Thyroid gland (tissue), 4 donors: ENCODE results near the gene NEDD9. TPM values are rescaled to one million over a fixed set of nuclear protein-coding genes. Genes with fewer than 3 reads are reported as not detected.

Source experiments
- DNase-seq, 2 donors: peaks; one replicate each; pipeline ENCODE4 v3.0.0-alpha.2; 2019
- H3K27ac ChIP-seq, 3 donors: fragments of 200-600 bp; sonication (generic); 1 replicate in 2 of 3; 2 replicates in 1 of 3; pipeline ENCODE4 v1.5.1; 2016 to 2019; ENCODE audit warnings: mild to moderate bottlenecking in 1 of 3, moderate library complexity in 1 of 3
- H3K27me3 ChIP-seq: fragments of 200-600 bp; sonication (generic); one replicate; pipeline ENCODE4 v1.5.1; 2019
- H3K36me3 ChIP-seq, 2 donors: fragments of 200-600 bp; sonication (generic); one replicate each; pipeline ENCODE4 v1.5.1; 2016 to 2019
- H3K4me1 ChIP-seq, 2 donors: fragments of 200-600 bp; sonication (generic); one replicate each; pipeline ENCODE4 v1.5.1; 2017 to 2019
- H3K4me3 ChIP-seq, 3 donors: fragments of 200-600 bp; sonication (generic); replicated peaks in 1 of 3; 1 replicate in 2 of 3; 2 replicates in 1 of 3; pipeline ENCODE4 v1.5.1; 2016; ENCODE audit warnings: mild to moderate bottlenecking in 1 of 3
- H3K9me3 ChIP-seq: fragments of 200-600 bp; sonication (generic); one replicate; pipeline ENCODE4 v1.5.1; 2017
- CTCF ChIP-seq, 6 experiments: fragments of 200-600 bp in 3 of 6; fragments of 450-650 bp in 3 of 6; sonication (generic) in 3 of 6; IDR thresholded peaks; one replicate each; pipeline ENCODE4 v1.5.1; 2016 to 2019; ENCODE audit warnings: antibody characterized with exemption in 6 of 6, mild to moderate bottlenecking in 2 of 6, inconsistent platforms in 1 of 6, moderate library complexity in 1 of 6
- POLR2A ChIP-seq, 2 donors: fragments of 450-650 bp; IDR thresholded peaks; one replicate each; pipeline ENCODE4 v1.6.1; 2017; ENCODE audit warnings: antibody characterized with exemption in 2 of 2, mild to moderate bottlenecking in 2 of 2, moderate library complexity in 1 of 2
- WGBS, 2 donors: methylation state at CpG; one replicate each; pipeline ENCODE4 v1.1.5; 2017; 5-methylcytosine and 5-hydroxymethylcytosine counted together
- intact Hi-C: fragments of 100-400 bp; cut with DNase I; formaldehyde crosslinking; loops from one replicate; pipeline ENCODE4 v1.15.1; 2023
- total RNA-seq, 4 donors: library from RNA; depleted of rRNA; stranded (reverse); fragments of >200 nt; gene quantifications; one replicate each; pipeline ENCODE4 v1.2.3, GENCODE V29; 2016

Gene NEDD9
- total RNA-seq, 4 donors from 2014 or later = 42.1 to 78.3 (median 61.7) TPM

DNA sequence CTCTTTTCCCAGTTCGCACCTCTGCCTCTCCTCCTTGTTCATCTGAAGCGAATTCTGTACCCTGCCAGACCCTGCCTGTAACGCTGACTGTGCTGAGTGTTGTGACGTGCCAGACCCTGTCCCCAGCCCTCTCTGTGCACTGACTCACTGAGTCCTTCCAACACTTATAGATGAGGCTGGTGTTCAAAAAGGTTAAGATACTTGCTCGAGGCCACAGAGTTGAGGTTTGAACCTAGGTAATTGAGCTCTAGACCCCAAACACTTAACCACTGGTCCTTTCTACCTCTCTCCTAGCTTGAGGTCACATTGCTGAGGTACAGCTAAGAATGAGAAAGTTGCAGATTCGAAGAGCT lies 45.7 kb upstream of the NEDD9 start:
- 92 to 93% methylated on average over 6 of the region's 6 CpGs for WGBS, 2 donors
- no peak for DNase-seq
- Histone ChIP-seq H3K27me3 (no peaks in the 10 kb centered on the region), H3K36me3 (no peaks in the 10 kb centered on the region), H3K27ac (peak overlapping the region in 2 of 3 donors; percentile 29 to 41), H3K4me1 (peaks cover 12 to 32% of the 10 kb centered on the region in 2 donors), H3K9me3 (no peaks in the 10 kb centered on the region), H3K4me3 (no peak overlapping the region)
- intact Hi-C loops = no loop called here
- no peak for TF ChIP-seq CTCF (IDR thresholded peaks at IDR 0.05)

DNA sequence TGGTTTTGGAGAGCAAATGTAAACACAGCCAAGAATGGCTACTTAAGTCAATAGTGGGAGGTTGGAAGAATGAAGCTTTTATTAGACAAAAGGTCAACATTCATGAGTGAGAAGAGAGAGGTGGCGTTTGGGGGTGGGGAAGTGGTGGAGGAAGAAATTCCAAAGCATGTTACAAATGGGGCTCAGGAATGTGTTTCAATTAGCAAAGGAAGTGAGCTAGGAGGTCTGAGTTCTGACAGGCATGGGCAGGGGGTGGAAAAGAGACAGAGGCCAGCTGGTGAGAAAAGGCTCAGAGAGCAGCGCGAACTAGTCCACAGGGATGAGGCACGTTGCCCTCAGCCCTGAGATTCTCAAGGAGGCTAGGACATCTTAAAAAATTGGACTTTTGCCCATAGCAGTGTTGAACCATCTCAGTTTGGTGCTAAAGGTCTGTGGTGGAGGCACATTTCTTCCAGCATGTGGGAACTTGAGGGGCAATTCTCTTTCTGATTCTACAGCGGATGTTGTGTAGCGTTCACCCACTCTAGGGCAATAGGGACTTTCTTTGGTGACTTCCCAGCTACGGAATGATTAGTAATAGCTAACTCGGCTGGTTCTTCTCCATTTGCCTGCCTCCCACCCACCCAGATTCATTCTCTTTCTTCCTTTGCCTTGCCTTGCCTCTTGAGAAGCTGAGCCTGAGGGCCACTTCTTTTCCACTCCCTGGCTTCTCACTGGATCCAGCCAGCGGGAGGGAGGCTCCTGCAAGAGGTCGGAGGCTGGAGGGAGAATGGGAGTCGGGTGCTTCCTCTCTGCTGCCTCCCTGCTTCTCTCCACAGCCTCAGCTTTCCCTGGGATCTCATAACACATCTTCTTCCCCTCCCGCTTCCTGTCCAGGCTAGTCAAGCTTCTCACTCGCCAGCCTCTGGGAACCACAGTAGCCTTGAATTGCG lies 45.1 kb upstream of the NEDD9 start:
- no peak for TF ChIP-seq CTCF (IDR thresholded peaks at IDR 0.05)
- TF ChIP-seq POLR2A (IDR thresholded peaks at IDR 0.05) = no peak
- intact Hi-C loops = no loop called here
- H3K36me3 ChIP-seq = no peaks in the 10 kb centered on the region
- no peaks in the 10 kb centered on the region for H3K27me3 ChIP-seq
- no peaks in the 10 kb centered on the region for H3K9me3 ChIP-seq
- WGBS, 2 donors = 73 to 76% methylated on average over 14 of the region's 14 CpGs
- H3K4me3 ChIP-seq = no peak overlapping the region
- peak; percentile 25 to 32 for DNase-seq
- H3K27ac ChIP-seq = peak overlapping the region in 2 of 3 donors; percentile 29 to 41
- H3K4me1 ChIP-seq = peaks cover 12 to 30% of the 10 kb centered on the region in 2 donors

DNA sequence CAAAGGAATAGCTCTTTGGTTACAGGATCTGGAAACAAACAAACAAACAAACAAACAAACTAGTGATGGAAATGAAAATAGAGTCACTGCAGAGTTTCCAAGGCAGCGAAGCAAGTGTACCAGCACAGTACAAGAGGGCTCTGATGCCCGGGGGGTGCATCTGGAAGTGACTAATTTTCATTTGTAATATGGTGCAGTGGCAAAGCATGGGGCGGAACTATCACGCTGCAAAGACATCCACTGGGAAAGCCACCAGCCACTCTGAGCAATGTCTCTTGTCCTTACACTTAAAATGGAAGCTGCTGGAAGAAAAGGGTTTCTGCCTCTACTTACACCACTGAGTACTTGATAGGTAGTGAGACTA lies 44.4 kb upstream of the NEDD9 start:
- 90 to 93% methylated on average over 4 of the region's 4 CpGs for WGBS, 2 donors
- TF ChIP-seq POLR2A (IDR thresholded peaks at IDR 0.05) (no peak), CTCF (IDR thresholded peaks at IDR 0.05) (no peak)
- H3K27ac ChIP-seq = peak overlapping the region in 2 of 3 donors; percentile 29 to 41

GRCh38 chr6:11276228-11276627 lies 43.8 kb upstream of the NEDD9 start:
- no peak for DNase-seq
- WGBS, 2 donors = 96 to 97% methylated on average over 8 of the region's 8 CpGs
- TF ChIP-seq CTCF (IDR thresholded peaks at IDR 0.05) (no peak), POLR2A (IDR thresholded peaks at IDR 0.05) (no peak)
- Histone ChIP-seq H3K4me3 (no peak overlapping the region), H3K27me3 (no peaks in the 10 kb centered on the region), H3K4me1 (peaks cover 12 to 31% of the 10 kb centered on the region in 2 donors), H3K9me3 (no peaks in the 10 kb centered on the region), H3K36me3 (no peaks in the 10 kb centered on the region), H3K27ac (no peak overlapping the region)
- intact Hi-C loops = no loop called here

More for the DNA sequence above, 44.4 kb upstream of the NEDD9 start:
- no peaks in the 10 kb centered on the region for H3K27me3 ChIP-seq
- H3K4me3 ChIP-seq = no peak overlapping the region
- H3K4me1 ChIP-seq = peaks cover 12 to 28% of the 10 kb centered on the region in 2 donors
- H3K9me3 ChIP-seq = no peaks in the 10 kb centered on the region
- DNase-seq = no peak
- intact Hi-C loops = no loop called here
- no peaks in the 10 kb centered on the region for H3K36me3 ChIP-seq

GRCh38 chr6:11275598-11275997 lies 43.1 kb upstream of the NEDD9 start:
- WGBS, 2 donors = 60 to 65% methylated on average over 4 of the region's 4 CpGs
- no peak for TF ChIP-seq CTCF (IDR thresholded peaks at IDR 0.05)
- no peak for TF ChIP-seq POLR2A (IDR thresholded peaks at IDR 0.05)
- H3K4me3 ChIP-seq = no peak overlapping the region
- intact Hi-C loops = no loop called here
- DNase-seq = no peak
- H3K27ac ChIP-seq = no peak overlapping the region
- no peaks in the 10 kb centered on the region for H3K36me3 ChIP-seq
- no peaks in the 10 kb centered on the region for H3K9me3 ChIP-seq
- H3K4me1 ChIP-seq = peaks cover 16 to 36% of the 10 kb centered on the region in 2 donors
- no peaks in the 10 kb centered on the region for H3K27me3 ChIP-seq
